Measurements from ENCODE around the gene ZNF771. TPM values are rescaled to one million over a fixed set of nuclear protein-coding genes. Genes with fewer than 3 reads are reported as not detected.
"Not testable (repeated sequence)": the region's sequence is repeated elsewhere in the genome, so short reads cannot be mapped to it uniquely, and the experiment has no call there.

The ZNF771 gene
- total RNA-seq, 1 donor from 2014 or later, result 12.0 TPM

GRCh38 chr16:30461426-30461825, 54.0 kb downstream of the ZNF771 start:
- not testable (repeated sequence) for DNase-seq (ENCODE audit: low spot score)

DNA sequence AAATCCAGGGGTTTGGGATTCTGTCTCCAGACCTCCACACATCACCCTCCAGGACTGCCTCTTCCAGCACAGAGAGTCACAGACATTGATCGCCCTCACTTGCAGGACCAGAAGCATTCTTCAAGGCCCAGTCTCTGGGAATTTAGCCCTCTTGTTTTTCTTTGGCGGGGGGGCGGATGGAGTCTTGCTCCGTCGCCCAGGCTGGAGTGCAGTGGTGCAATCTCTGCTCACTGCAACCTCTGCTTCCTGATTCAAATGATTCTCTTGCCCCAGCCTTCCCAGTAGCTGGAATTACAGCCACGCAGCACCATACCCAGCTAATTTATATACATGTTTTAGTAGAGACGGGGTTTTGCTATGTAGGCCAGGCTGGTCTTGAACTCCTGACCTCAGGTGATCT, 56.7 kb downstream of the ZNF771 start:
- no peak for DNase-seq (ENCODE audit: low spot score)

Other genes with a start within 250 kb of the ZNF771 start
- gene CORO1A, start 224.0 kb upstream of the ZNF771 start, total RNA-seq (ENCODE audit: insufficient read depth, low replicate concordance), result 22.9 TPM
- 110 TPM for gene BOLA2B, start 213.9 kb upstream of the ZNF771 start, total RNA-seq (ENCODE audit: insufficient read depth, low replicate concordance)
- 10.8 TPM for gene SLX1A, start 213.7 kb upstream of the ZNF771 start, total RNA-seq (ENCODE audit: insufficient read depth, low replicate concordance)
- gene SULT1A3, start 208.4 kb upstream of the ZNF771 start, total RNA-seq (ENCODE audit: insufficient read depth, low replicate concordance), result 5.1 TPM
- gene NPIPB13, start 159.1 kb upstream of the ZNF771 start, total RNA-seq (ENCODE audit: insufficient read depth, low replicate concordance), result 0.24 TPM
- gene CD2BP2, start 52.3 kb upstream of the ZNF771 start, total RNA-seq (ENCODE audit: insufficient read depth, low replicate concordance), result 20.9 TPM
- 35.6 TPM for gene TBC1D10B, start 37.1 kb upstream of the ZNF771 start, total RNA-seq (ENCODE audit: insufficient read depth, low replicate concordance)
- not detected for gene MYL11, start 32.8 kb upstream of the ZNF771 start, total RNA-seq (ENCODE audit: insufficient read depth, low replicate concordance)
- 8.9 TPM for gene SEPTIN1, start 25.0 kb upstream of the ZNF771 start, total RNA-seq (ENCODE audit: insufficient read depth, low replicate concordance)
- gene ZNF48, start 12.2 kb upstream of the ZNF771 start, total RNA-seq (ENCODE audit: insufficient read depth, low replicate concordance), result 14.2 TPM
- gene DCTPP1, start 22.4 kb downstream of the ZNF771 start, total RNA-seq (ENCODE audit: insufficient read depth, low replicate concordance), result 10.1 TPM
- gene SEPHS2, start 38.3 kb downstream of the ZNF771 start, total RNA-seq (ENCODE audit: insufficient read depth, low replicate concordance), result 6.3 TPM
- gene ITGAL, start 65.1 kb downstream of the ZNF771 start, total RNA-seq (ENCODE audit: insufficient read depth, low replicate concordance), result 3.1 TPM
- gene ZNF768, start 119.0 kb downstream of the ZNF771 start, total RNA-seq (ENCODE audit: insufficient read depth, low replicate concordance), result 14.7 TPM
- 5.5 TPM for gene ZNF747, start 127.3 kb downstream of the ZNF771 start, total RNA-seq (ENCODE audit: insufficient read depth, low replicate concordance)
- 4.1 TPM for gene ZNF764, start 150.8 kb downstream of the ZNF771 start, total RNA-seq (ENCODE audit: insufficient read depth, low replicate concordance)
- 5.1 TPM for gene ZNF688, start 164.1 kb downstream of the ZNF771 start, total RNA-seq (ENCODE audit: insufficient read depth, low replicate concordance)
- gene ZNF785, start 178.1 kb downstream of the ZNF771 start, total RNA-seq (ENCODE audit: insufficient read depth, low replicate concordance), result 17.3 TPM
- gene ZNF689, start 202.8 kb downstream of the ZNF771 start, total RNA-seq (ENCODE audit: insufficient read depth, low replicate concordance), result 8.2 TPM
- 0.96 TPM for gene PRR14, start 243.4 kb downstream of the ZNF771 start, total RNA-seq (ENCODE audit: insufficient read depth, low replicate concordance)